IgD-negative memory B cell (primary cell): ENCODE results near the gene CLIP2. TPM values are rescaled to one million over a fixed set of nuclear protein-coding genes. Genes with fewer than 3 reads are reported as not detected.
"Not testable (repeated sequence)": the region's sequence is repeated elsewhere in the genome, so short reads cannot be mapped to it uniquely, and the experiment has no call there.

Experiments
- H3K27ac Mint-ChIP-seq, 3 donors: one replicate each; pipeline ENCODE4 v1.8.0; 2020 to 2022; ENCODE audit warnings: mild to moderate bottlenecking in 3 of 3, mixed read lengths in 3 of 3, moderate library complexity in 1 of 3
- H3K27me3 Mint-ChIP-seq: one replicate; pipeline ENCODE4 v1.8.0; 2021; ENCODE audit warnings: mixed read lengths
- H3K36me3 Mint-ChIP-seq: one replicate; pipeline ENCODE4 v1.8.0; 2020; ENCODE audit warnings: mild to moderate bottlenecking, mixed read lengths
- H3K4me1 Mint-ChIP-seq, 3 donors: one replicate each; pipeline ENCODE4 v1.8.0; 2020 to 2022; ENCODE audit warnings: mixed read lengths in 3 of 3, mild to moderate bottlenecking in 1 of 3
- H3K4me3 Mint-ChIP-seq, 4 donors: one replicate each; pipeline ENCODE4 v1.8.0; 2020 to 2022; ENCODE audit warnings: mild to moderate bottlenecking in 4 of 4, mixed read lengths in 4 of 4, moderate library complexity in 3 of 4
- H3K9me3 Mint-ChIP-seq, 3 donors: one replicate each; pipeline ENCODE4 v1.8.0; 2020 to 2021; ENCODE audit warnings: mixed read lengths in 3 of 3, mild to moderate bottlenecking in 1 of 3
- polyA plus RNA-seq: library from polyadenylated mRNA; unstranded; fragments of 300-500 nt; fragmentation: Illumina TruSeq; gene quantifications from one replicate; pipeline ENCODE4 v1.2.3, GENCODE V29; 2021

Gene CLIP2
- polyA plus RNA-seq, 1 donor from 2014 or later = 7.1 TPM

GRCh38 chr7:74299401-74299800 is 10.2 kb downstream of the CLIP2 start:
- Mint-ChIP-seq H3K36me3 (peaks cover 2% of the 10 kb centered on the region), H3K9me3 (no peaks in the 10 kb centered on the region), H3K27me3 (no peaks in the 10 kb centered on the region), H3K27ac (no peak overlapping the region), H3K4me1 (peaks cover 7 to 13% (median 8%) of the 10 kb centered on the region in 3 donors), H3K4me3 (no peak overlapping the region)

- H3K36me3 Mint-ChIP-seq = peaks cover under 1% of the 10 kb centered on the region
- no peaks in the 10 kb centered on the region for H3K27me3 Mint-ChIP-seq
- peaks cover 4 to 8% (median 5%) of the 10 kb centered on the region in 3 donors for H3K4me1 Mint-ChIP-seq
- H3K4me3 Mint-ChIP-seq = no peak overlapping the region
- H3K27ac Mint-ChIP-seq = peak overlapping the region in 2 of 3 donors; percentile 7 to 39
- no peaks in the 10 kb centered on the region for H3K9me3 Mint-ChIP-seq
These were observed 11.7 kb downstream of the CLIP2 start for GRCh38 chr7:74300926-74301325.

GRCh38 chr7:74302745-74303221 is 13.6 kb downstream of the CLIP2 start:
- H3K9me3 Mint-ChIP-seq = no peaks in the 10 kb centered on the region
- H3K27ac Mint-ChIP-seq = peak overlapping the region in 1 of 3 donors; percentile 39
- no peaks in the 10 kb centered on the region for H3K27me3 Mint-ChIP-seq
- H3K4me1 Mint-ChIP-seq = peaks cover 5 to 10% (median 10%) of the 10 kb centered on the region in 3 donors
- H3K36me3 Mint-ChIP-seq = no peaks in the 10 kb centered on the region
- H3K4me3 Mint-ChIP-seq = no peak overlapping the region

- H3K9me3 Mint-ChIP-seq = no peaks in the 10 kb centered on the region
- H3K36me3 Mint-ChIP-seq = no peaks in the 10 kb centered on the region
- no peak overlapping the region for H3K4me3 Mint-ChIP-seq
- H3K27me3 Mint-ChIP-seq = no peaks in the 10 kb centered on the region
- H3K4me1 Mint-ChIP-seq = peaks cover 5 to 12% (median 10%) of the 10 kb centered on the region in 3 donors
- no peak overlapping the region for H3K27ac Mint-ChIP-seq
These were observed 15.3 kb downstream of the CLIP2 start for GRCh38 chr7:74304550-74304949.

- Mint-ChIP-seq H3K4me3 (peak overlapping the region in 2 of 4 donors; percentile 86 to 89), H3K27ac (peak overlapping the region in 1 of 3 donors; percentile 93), H3K36me3 (no peaks in the 10 kb centered on the region), H3K4me1 (peaks cover 2 to 12% (median 9%) of the 10 kb centered on the region in 3 donors), H3K27me3 (no peaks in the 10 kb centered on the region), H3K9me3 (no peaks in the 10 kb centered on the region)
These were observed 17.0 kb downstream of the CLIP2 start for GRCh38 chr7:74306004-74306729.

- peak overlapping the region in 1 of 3 donors; percentile 93 for H3K27ac Mint-ChIP-seq
These were observed 17.7 kb downstream of the CLIP2 start for GRCh38 chr7:74306730-74307469.

GRCh38 chr7:74307738-74308505 is 18.7 kb downstream of the CLIP2 start:
- Mint-ChIP-seq H3K4me1 (peaks cover 6 to 15% (median 14%) of the 10 kb centered on the region in 3 donors), H3K27ac (no peak overlapping the region), H3K9me3 (no peaks in the 10 kb centered on the region), H3K27me3 (no peaks in the 10 kb centered on the region), H3K4me3 (peak overlapping the region in 1 of 4 donors; percentile 55), H3K36me3 (no peaks in the 10 kb centered on the region)

More at GRCh38 chr7:74306730-74307469, 17.7 kb downstream of the CLIP2 start:
- no peaks in the 10 kb centered on the region for H3K9me3 Mint-ChIP-seq
- H3K36me3 Mint-ChIP-seq = no peaks in the 10 kb centered on the region
- peaks cover 6 to 16% (median 14%) of the 10 kb centered on the region in 3 donors for H3K4me1 Mint-ChIP-seq
- peak overlapping the region in 3 of 4 donors; percentile 16 to 89 (median 86) for H3K4me3 Mint-ChIP-seq
- H3K27me3 Mint-ChIP-seq = no peaks in the 10 kb centered on the region

- Mint-ChIP-seq H3K27me3 (no peaks in the 10 kb centered on the region), H3K4me3 (no peak overlapping the region), H3K36me3 (no peaks in the 10 kb centered on the region)
These were observed 20.0 kb downstream of the CLIP2 start for GRCh38 chr7:74309181-74309580.

GRCh38 chr7:74311305-74311744 is 22.1 kb downstream of the CLIP2 start:
- Mint-ChIP-seq H3K4me3 (peak overlapping the region in 1 of 4 donors; percentile 32), H3K9me3 (no peaks in the 10 kb centered on the region), H3K27me3 (no peaks in the 10 kb centered on the region), H3K27ac (no peak overlapping the region), H3K4me1 (peaks cover 6 to 16% (median 13%) of the 10 kb centered on the region in 3 donors), H3K36me3 (no peaks in the 10 kb centered on the region)

More at GRCh38 chr7:74309181-74309580, 20.0 kb downstream of the CLIP2 start:
- Mint-ChIP-seq H3K27ac (no peak overlapping the region), H3K9me3 (no peaks in the 10 kb centered on the region), H3K4me1 (peaks cover 6 to 15% (median 14%) of the 10 kb centered on the region in 3 donors)

- Mint-ChIP-seq H3K4me3 (no peak overlapping the region), H3K27ac (no peak overlapping the region), H3K4me1 (peaks cover 6 to 20% (median 8%) of the 10 kb centered on the region in 3 donors), H3K27me3 (no peaks in the 10 kb centered on the region), H3K36me3 (peaks cover 4% of the 10 kb centered on the region), H3K9me3 (no peaks in the 10 kb centered on the region)
These were observed 23.3 kb downstream of the CLIP2 start for GRCh38 chr7:74312418-74313028.

- H3K4me3 Mint-ChIP-seq, H3K27ac Mint-ChIP-seq, H3K9me3 Mint-ChIP-seq, H3K27me3 Mint-ChIP-seq: not testable (repeated sequence)
- Mint-ChIP-seq H3K36me3 (peaks cover 13% of the 10 kb centered on the region), H3K4me1 (peaks cover 6 to 18% (median 18%) of the 10 kb centered on the region in 3 donors)
These were observed 26.7 kb downstream of the CLIP2 start for GRCh38 chr7:74315891-74316290.

- H3K4me3 Mint-ChIP-seq = no peak overlapping the region
- H3K27me3 Mint-ChIP-seq = no peaks in the 10 kb centered on the region
- H3K9me3 Mint-ChIP-seq = no peaks in the 10 kb centered on the region
- peaks cover 0 to 12% (median 11%) of the 10 kb centered on the region in 3 donors for H3K4me1 Mint-ChIP-seq
- H3K27ac Mint-ChIP-seq = no peak overlapping the region
- peaks cover 13% of the 10 kb centered on the region for H3K36me3 Mint-ChIP-seq
These were observed 28.1 kb downstream of the CLIP2 start for GRCh38 chr7:74317146-74317782.

- Mint-ChIP-seq H3K27ac (peak overlapping the region in 1 of 3 donors; percentile 14), H3K36me3 (peaks cover 13% of the 10 kb centered on the region), H3K4me1 (peaks cover 0 to 12% (median 11%) of the 10 kb centered on the region in 3 donors), H3K4me3 (peak overlapping the region in 1 of 4 donors; percentile 46), H3K9me3 (no peaks in the 10 kb centered on the region), H3K27me3 (no peaks in the 10 kb centered on the region)
These were observed 28.8 kb downstream of the CLIP2 start for GRCh38 chr7:74318043-74318442.
